ENCODE results near the gene ERCC6. TPM values are rescaled to one million over a fixed set of nuclear protein-coding genes. Genes with fewer than 3 reads are reported as not detected.

ERCC6 gene
- total RNA-seq, 3 donors from 2014 or later (not counting 1 experiment from before 2014, with no cell fraction given), result 36.4 to 54.6 (median 52.6) TPM

- 100% methylated on average over 2 of the region's 5 CpGs for WGBS (ENCODE audit: insufficient coverage)
- Histone ChIP-seq H3K4me1 (ENCODE audit: control insufficient read depth, insufficient read depth, low read length) (no peaks in the 10 kb centered on the region), H3K36me3 (ENCODE audit: control insufficient read depth, insufficient read depth, low read length) (peaks cover 15% of the 10 kb centered on the region), H3K4me3 (ENCODE audit: low read length) (no peak overlapping the region), H3K9me3 (ENCODE audit: control insufficient read depth, insufficient read depth, low read length) (no peaks in the 10 kb centered on the region), H3K27ac (ENCODE audit: low read length) (no peak overlapping the region), H3K27me3 (ENCODE audit: control insufficient read depth, insufficient read depth, low read length) (no peaks in the 10 kb centered on the region)
- no peak overlapping the region for H3K27ac Mint-ChIP-seq
- peaks cover 9 to 19% of the 10 kb centered on the region in 2 donors for H3K4me1 Mint-ChIP-seq
- DNase-seq (no peak), ATAC-seq (no peak)
- TF ChIP-seq CTCF (IDR thresholded peaks at IDR 0.05), result no peak
- intact Hi-C loops (cut with micrococcal nuclease), result no loop called here
- H3K36me3 Mint-ChIP-seq, result peaks cover 13% of the 10 kb centered on the region
- no peaks in the 10 kb centered on the region for H3K9me3 Mint-ChIP-seq
- no peak overlapping the region for H3K4me3 Mint-ChIP-seq
- H3K27me3 Mint-ChIP-seq (ENCODE audit: low read depth in 2 of 2), result no peaks in the 10 kb centered on the region
These were observed 39.5 kb downstream of the ERCC6 start for GRCh38 chr10:49499305-49499851.

- Mint-ChIP-seq H3K27me3 (ENCODE audit: low read depth in 2 of 2) (no peaks in the 10 kb centered on the region), H3K9me3 (no peaks in the 10 kb centered on the region), H3K4me3 (no peak overlapping the region), H3K27ac (no peak overlapping the region), H3K36me3 (peaks cover 13% of the 10 kb centered on the region), H3K4me1 (peaks cover 9 to 19% of the 10 kb centered on the region in 2 donors)
- intact Hi-C loops (cut with micrococcal nuclease), result no loop called here
- no peak for TF ChIP-seq CTCF (IDR thresholded peaks at IDR 0.05)
- Histone ChIP-seq H3K27ac (ENCODE audit: low read length) (no peak overlapping the region), H3K4me3 (ENCODE audit: low read length) (no peak overlapping the region), H3K27me3 (ENCODE audit: control insufficient read depth, insufficient read depth, low read length) (no peaks in the 10 kb centered on the region), H3K36me3 (ENCODE audit: control insufficient read depth, insufficient read depth, low read length) (peaks cover 16% of the 10 kb centered on the region), H3K4me1 (ENCODE audit: control insufficient read depth, insufficient read depth, low read length) (no peaks in the 10 kb centered on the region), H3K9me3 (ENCODE audit: control insufficient read depth, insufficient read depth, low read length) (no peaks in the 10 kb centered on the region)
- WGBS (ENCODE audit: insufficient coverage), result no CpG with 5 or more reads among the region's 2 CpGs
- DNase-seq (no peak), ATAC-seq (no peak)
These were observed 40.5 kb downstream of the ERCC6 start for GRCh38 chr10:49498425-49498824.

- Mint-ChIP-seq H3K4me1 (peaks cover 19 to 29% of the 10 kb centered on the region in 2 donors), H3K9me3 (no peaks in the 10 kb centered on the region), H3K27me3 (ENCODE audit: low read depth in 2 of 2) (no peaks in the 10 kb centered on the region), H3K4me3 (no peak overlapping the region), H3K27ac (no peak overlapping the region), H3K36me3 (peaks cover 4% of the 10 kb centered on the region)
- Histone ChIP-seq H3K27ac (ENCODE audit: low read length) (no peak overlapping the region), H3K9me3 (ENCODE audit: control insufficient read depth, insufficient read depth, low read length) (no peaks in the 10 kb centered on the region), H3K4me1 (ENCODE audit: control insufficient read depth, insufficient read depth, low read length) (peaks cover 2% of the 10 kb centered on the region), H3K4me3 (ENCODE audit: low read length) (no peak overlapping the region), H3K27me3 (ENCODE audit: control insufficient read depth, insufficient read depth, low read length) (no peaks in the 10 kb centered on the region), H3K36me3 (ENCODE audit: control insufficient read depth, insufficient read depth, low read length) (peaks cover 10% of the 10 kb centered on the region)
- no peak for ATAC-seq
- intact Hi-C loops (cut with micrococcal nuclease), result no loop called here
- no peak for DNase-seq
- WGBS (ENCODE audit: insufficient coverage), result 88% methylated on average over 1 of the region's 2 CpGs
- no peak for TF ChIP-seq CTCF (IDR thresholded peaks at IDR 0.05)
These were observed 41.6 kb downstream of the ERCC6 start for GRCh38 chr10:49497358-49497757.

All from natural killer cell (primary cell).